GM21526 (cell line): ENCODE measurements around the gene NDE1.
"Not testable (repeated sequence)": the region's sequence is repeated elsewhere in the genome, so short reads cannot be mapped to it uniquely, and the experiment has no call there.

Experiments
- ATAC-seq: cut with Tn5 transposase; IDR thresholded peaks from one replicate; pipeline ENCODE4 v1.9.1; 2021; ENCODE audit warnings: moderate library complexity; ENCODE audit not compliant: unreplicated experiment, low FRiP score

Gene NDE1, protein sequence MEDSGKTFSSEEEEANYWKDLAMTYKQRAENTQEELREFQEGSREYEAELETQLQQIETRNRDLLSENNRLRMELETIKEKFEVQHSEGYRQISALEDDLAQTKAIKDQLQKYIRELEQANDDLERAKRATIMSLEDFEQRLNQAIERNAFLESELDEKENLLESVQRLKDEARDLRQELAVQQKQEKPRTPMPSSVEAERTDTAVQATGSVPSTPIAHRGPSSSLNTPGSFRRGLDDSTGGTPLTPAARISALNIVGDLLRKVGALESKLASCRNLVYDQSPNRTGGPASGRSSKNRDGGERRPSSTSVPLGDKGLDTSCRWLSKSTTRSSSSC

DNA sequence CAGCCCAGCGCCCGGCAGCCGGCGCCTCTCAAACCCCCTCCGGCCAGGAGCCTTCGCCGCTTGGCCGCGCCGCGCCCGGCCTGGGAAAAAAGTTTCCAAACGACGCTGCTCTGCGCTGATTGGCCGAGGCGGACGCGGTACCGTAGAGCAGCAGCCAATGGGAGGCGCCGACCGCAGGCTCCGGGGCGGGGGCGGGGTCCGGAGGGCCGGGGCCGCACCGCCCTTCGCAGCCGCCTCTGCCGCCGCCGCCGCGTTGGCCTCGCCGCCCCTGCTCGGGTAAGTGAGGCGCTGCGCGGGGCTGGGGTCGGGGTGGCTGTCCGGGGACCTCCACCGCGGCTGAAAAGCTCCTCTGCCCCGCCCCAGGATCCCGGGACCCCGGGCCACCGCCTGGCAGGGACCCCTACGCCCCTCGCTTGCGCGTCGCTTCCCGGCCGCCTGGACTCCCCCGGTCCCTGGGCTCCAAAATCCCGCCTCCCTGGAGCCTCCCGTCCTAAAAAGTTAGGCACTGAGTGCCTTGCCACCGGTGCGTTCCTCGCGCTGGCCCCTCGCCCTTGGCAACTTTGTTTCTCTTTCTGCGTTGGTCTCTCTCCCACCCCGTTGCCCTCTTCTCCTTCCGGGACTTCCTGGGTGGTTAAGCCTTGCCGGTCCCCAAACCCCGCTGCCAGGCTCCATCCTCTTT lies at the start of gene NDE1:
Gene NDE1, plus strand, starts transcription at position 227 of the 679 bp plus-strand sequence. CDS start 14,534 bp downstream, outside the sequence.
- peak; percentile 56 for ATAC-seq

DNA sequence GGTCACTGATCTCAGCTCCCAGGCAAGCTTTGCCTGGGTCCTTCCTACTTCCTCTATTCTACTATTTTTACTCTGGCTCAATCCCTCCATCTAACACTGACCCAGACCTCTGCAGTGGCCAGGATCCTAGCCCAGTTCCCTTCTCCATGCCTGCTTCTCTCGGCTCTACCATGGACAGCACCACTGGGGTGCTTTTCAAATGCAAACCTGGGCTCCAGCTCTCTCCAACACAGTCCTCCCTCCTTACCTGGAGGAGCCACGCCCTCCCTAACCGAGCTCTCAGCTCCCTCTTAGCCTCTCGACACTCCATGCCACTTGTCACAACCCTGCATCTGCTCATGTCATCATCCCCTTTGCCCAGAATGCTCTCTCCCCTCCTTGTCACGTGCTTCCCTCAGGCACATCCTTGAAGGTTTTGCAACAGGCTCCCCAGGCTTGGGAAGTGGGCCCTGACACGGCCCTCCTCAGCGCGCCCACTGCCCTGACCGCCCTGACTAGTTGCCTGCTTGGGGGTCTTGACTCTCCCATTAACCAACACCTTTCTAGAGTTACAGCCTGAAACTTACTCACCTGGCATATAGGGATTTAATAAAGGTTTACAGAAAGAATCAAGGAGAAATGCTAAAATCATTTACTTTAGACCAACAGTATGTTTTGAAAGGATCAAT lies 48.7 kb upstream of the NDE1 start:
- ATAC-seq: no peak

DNA sequence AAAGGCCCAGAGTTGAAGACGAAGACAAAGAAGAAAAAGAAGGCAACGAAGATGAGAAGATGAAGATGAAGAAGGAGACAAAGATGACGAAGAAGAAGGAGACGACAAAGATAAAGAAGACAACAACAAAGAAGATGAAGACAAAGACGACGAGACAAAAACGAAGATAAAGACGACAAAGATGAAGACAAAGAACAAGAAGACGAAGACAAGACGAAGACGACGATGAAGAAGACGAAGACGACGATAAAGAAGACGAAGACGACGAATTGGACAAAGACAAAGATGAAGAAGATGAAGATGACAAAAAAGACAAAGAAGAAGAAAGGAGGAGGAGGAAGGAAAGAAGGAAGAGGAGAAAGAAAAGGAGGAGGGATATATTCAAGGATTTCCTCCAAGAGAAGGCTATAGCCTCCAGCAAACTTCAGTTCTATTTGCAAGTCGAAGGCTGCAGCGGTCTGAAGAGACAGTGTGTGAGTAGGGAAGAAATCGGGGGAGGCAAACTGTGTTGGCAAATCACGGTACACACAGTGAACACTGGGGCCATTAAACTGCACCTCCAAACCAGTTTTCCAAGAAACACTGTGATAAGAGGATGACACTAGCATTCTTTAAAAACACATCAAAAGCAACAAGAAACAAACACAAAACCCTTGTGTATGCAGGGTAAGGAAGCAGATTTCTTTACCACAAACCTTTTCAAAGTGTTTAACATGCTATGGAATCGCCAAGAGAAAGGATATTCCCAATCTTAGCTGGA lies 47.6 kb upstream of the NDE1 start:
- ATAC-seq: no peak

DNA sequence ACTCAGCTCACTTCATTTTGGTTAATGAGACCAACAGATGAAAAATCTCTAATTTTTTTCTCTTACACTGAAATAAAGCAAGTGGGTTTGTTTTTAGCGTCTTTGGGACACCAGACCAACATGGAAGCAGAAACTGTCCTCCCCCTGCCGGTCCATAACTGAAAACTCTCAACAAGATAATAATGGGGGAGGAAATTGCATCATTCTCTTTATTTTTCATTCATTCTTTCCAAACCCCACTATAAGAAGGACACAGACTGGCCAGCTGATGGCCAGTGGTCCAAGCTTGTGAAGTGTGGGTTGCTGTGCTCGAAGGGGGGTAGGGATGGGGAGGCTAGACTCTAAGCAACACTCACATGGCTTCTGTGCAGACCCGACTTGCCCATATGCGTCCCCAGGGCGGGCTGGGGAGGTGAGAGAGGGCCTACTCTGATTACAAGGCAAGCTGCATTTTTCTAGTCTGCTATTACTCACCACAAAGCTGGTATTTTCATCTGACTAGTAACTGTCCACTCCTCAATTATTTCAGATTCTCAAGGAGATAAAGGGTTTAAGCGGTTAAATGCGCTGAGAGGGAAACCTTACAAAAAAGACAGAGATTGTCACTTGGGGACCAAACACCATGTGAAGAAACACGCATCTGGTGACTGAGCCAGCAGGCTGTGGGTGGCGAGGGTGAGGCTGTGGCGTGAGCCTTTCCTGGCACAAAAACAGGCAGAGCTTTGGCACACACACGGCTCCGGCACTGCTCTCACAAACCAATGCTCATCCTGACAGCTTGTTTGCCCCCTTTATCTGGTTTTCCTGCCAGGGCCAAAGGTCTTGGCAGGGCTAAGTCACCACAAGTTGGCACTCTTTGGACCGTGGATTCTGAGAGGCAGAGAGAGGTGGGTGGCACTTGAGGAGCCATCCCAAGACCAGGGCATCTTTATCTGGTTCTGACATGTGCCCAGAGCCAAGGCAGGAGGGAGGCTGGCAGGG lies 45.3 kb upstream of the NDE1 start:
- no peak for ATAC-seq

DNA sequence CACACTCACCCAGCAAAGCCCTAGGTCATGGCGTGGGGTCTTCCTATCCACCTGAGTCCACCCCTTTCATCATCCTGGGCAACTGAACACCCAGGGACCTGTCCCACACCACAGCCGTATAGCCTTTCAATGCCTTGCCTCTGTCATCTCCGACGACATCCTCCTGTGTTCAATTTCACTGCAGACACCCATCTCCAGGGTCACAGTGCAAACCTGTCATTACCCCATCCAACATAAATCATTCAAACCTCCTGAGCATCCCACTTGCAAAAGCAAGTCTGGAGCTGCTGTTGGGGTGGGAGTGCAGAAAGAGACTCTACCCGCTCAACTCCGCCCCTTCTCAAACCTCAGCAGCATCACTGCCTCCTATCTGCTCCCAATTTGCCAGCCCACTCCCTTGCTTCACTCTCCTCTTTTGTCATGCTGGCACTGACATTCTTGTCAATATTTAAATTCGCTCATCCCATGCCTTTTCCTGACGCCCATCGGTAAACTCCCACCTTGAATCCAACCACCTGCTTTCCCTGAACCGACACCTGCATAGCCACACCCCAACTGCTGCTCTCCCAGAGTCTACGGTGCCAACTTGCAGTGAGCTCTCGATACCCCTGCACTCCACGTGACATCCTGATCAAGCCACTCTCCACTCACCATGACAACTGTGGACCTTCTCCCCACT lies 44.1 kb upstream of the NDE1 start:
- no peak for ATAC-seq

DNA sequence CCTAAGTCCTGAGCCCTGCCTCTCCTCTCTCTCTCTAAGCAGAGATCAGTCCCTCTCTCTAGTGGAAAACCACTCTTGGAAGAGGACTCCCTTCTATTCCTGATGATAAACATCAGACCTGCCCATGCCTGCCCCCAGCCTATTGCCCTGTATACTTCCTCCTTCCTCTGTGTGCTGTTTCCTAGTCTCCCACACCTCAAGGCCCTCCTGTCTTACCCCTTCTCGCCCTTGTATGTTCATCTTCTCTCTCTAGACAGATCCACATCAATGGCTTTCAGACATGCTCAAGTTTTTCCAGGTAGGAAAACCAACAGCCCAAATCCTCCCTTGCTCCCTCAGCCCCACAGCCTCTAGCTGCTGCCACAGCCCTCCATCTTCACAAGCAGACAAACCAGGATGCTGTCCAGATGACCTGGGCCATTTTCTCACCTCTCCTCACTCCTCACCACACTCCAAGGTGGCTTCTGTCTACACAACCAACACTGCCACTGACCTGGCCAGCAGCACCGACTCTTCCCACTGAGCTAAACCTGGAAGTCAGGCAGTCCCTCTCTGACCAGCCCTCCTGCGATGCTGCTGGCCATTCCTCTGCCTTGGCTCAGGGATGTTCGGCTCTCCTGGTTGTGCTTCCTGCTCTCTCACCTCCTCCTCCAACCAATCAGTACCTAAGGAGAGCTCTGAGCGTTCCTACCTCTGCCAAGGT lies 43.4 kb upstream of the NDE1 start:
- ATAC-seq: no peak

DNA sequence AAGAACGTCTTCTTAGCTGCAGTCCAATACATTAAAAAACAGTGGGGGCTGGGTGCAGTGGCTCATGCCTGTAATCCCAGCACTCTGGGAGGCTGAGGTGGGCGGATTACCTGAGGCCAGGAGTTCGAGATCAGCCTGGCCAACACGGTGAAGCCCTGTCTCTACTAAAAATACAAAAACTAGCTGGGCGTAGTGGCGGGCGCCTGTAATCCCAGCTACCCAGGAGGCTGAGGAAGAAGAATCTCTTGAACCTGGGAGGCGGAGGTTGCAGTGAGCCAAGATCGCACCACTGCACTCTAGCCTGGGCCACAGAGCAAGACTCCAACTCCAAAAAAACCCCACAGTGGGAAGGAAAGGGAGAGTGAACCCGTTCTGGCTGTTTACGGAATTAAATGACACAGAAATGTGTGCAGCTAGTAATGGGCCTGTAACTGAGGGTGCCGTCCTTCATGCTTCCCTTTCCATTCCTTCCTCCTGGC lies 42.8 kb upstream of the NDE1 start:
- ATAC-seq: not testable (repeated sequence)

DNA sequence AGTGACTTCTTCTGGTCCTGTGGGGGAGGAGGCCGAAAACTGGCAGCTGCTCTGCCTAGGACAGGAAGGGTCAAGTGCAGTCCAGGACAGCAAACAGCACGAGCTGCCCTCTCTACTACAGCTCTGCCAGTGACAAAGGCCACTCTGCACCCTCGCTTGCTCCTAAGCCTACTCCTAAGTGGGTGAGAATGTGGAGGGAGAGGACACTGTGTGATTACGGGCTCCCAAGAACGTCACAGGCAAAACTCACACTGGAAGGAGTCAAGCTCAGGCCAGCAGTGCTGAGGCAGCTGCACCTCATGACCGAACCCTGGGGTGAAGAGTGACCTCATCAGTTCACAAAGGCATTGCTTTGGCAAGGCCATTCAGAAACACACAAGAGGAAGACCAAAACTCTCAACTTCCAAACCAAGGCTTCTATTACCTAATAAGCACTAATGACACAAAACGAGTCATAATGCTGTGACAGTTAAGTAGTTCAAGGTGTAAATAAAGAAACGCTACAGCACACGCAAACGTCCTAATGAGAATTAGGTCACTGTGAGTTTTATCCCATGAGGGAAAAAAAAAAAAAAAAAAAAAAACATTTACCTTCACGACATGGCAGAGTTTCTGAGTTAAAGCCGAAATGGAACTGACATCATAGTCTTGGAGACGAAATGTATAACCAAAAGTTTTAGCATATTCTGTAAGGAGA lies 42.2 kb upstream of the NDE1 start:
- ATAC-seq: no peak

DNA sequence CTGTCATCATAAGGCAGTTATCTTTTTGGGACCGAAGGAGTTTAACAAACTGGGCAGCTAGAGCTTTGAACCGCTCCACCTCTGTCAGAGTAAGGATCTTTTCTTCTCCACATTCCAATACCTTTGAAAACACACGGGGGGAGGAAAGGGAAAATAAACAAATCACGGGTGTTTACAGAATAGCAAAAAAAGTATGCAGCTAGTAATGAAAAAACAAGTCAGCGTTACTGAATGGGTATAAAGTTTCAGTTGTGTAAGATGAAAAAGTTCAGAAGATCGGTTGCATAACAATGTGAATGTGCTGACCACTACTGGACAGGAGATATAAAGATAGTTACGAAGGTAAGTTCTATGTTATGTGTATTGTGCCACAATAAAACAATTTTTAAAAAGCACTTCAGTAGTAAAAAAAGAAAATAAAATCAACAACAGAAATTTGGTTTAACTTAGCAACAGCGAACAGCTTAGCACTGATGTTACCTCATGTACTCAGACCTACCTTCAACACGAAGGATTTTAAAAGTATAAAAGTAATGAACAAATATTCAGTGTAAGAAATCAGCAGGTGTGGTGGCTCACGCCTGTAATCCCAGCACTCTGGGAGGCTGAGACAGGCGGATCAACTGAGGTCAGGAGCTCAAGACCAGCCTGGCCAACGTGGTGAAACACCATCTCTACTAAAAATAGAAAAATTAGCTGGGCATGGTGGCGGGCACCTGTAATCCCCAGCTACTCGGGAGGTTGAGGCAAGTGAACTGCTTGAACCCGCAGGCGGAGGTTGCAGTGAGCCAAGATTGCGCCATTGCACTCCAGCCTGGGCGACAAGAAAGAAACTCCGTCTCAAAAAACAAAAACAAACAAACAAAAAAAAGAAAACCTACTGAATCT lies 41.4 kb upstream of the NDE1 start:
- no peak for ATAC-seq

DNA sequence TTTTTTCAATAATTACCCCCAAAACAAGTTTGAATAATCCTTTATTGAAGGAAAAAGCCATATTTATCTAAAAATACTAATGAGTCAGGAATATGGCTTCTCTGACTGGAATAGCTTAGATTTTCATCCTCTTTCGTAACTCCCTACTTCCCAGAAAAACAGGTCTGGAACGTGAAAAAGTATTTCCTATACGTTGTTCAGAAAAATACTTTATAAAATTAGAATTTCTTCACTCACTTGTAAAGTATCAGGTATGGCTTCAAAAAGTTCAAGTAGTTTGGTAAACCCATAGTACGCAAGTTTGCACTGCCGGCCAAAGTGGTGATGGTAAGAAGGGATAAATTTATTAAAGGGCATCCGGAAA lies 40.8 kb upstream of the NDE1 start:
- no peak for ATAC-seq

DNA sequence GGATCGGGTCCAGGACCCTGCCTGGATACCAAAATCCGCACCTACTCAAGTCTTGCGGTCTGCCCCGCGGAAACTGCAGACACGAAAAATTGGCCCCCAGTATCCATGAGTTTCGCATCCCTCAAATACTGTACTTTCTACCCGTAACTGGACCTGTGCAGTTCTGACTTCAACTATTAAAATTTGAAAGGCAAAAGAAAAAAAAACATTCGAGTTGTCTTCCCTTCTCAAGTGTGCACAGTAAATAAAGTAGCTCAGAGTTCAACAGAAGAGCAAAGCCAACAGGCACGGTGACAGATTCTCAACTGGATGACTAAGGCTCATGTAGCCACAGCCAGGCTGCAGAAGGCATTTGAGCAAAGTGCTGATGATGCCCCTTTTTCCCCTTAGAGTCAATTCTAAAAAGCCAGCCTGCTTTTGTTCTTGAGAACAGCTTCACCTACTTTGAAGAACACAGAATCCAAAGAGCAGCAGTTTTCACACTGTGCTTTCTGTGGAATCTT lies 39.6 kb upstream of the NDE1 start:
- ATAC-seq: no peak

DNA sequence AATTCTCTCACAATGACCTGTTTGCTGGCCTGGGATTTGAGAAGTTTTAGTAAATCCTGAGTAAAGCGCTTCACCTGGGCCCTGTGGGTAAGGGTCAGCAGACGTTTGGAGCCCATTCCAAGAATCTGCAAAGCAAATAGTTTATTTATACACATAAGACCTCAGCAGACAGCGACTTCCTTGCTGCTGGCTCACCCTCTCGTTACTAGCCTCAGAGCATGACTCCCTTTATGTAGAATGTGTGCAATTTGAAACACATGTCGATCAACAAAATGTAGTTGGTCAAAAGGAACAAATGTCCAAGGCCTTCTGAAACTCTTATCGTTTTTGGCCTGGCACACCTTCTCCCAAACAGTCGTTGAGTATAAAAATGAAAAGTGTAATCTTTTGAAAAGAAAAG lies 38.4 kb upstream of the NDE1 start:
- ATAC-seq: no peak

DNA sequence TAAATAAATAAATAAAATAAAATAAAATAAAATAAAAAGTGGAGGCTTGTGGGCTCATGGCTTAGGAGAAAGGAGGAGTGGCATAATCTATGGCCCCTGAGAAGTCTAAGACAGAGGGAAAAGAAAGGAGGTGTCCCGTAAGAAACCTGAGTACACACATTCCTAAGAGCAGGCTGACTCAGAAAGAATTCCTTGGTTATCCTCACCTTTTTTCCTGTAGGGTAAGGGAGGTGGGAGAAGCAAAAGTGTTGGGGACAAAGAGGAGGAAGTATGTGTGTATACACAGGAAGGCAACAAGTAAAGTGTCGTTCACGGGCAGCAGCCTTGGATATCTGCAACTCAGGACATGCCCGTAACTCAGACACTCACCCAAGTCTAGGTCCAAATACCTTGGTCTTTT lies 36.4 kb upstream of the NDE1 start:
- no peak for ATAC-seq

DNA sequence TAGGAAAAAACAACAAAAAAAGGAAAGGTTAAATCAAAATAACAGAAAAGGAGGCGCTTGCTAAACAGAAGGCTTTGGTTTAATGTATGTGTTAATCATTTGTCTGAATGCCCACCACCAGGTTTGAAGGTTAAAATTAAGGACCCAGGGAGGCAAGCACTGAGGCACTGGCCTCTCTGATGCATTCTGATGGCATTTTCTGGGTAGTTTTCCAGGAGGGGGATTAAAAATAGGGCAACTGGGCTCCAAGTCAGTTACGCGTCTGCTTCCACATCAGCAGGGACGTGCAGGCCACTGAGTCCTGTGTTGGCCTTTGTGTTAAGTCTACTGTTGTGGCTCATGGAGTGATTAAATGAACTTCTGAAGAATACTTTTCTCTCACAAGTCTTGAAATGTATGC lies 34.0 kb upstream of the NDE1 start:
- no peak for ATAC-seq

DNA sequence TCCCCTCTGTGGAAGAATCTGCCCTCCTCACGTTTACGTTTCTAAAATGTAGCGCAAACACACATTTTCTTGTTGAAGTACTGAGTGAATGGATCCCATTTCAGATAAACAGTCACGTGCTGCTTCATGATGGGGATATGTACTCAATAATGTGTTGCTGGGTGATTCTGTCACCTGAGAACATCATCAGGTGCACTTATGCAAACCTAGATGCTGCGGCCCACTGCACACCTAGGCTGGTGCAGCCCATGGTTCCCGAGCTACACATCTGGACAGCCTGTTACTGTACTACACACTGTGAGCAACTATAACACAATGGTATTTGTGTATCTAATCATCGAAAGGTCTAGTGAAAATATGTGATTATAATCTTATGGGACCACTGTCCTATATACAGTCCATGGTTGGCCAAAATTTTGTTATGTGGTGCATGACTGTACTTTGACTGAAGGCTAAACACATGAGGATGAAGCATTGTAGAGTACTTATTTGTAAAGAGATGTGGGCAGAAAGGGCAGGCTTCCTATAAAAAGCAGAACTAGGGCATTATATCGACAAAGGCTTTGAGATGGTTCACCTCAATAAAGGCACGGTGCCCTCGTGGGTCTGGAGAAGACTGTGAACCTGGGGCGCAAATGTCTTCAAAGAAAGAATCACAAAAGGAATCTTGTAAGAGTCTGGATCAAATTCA lies 33.4 kb upstream of the NDE1 start:
- ATAC-seq: no peak

DNA sequence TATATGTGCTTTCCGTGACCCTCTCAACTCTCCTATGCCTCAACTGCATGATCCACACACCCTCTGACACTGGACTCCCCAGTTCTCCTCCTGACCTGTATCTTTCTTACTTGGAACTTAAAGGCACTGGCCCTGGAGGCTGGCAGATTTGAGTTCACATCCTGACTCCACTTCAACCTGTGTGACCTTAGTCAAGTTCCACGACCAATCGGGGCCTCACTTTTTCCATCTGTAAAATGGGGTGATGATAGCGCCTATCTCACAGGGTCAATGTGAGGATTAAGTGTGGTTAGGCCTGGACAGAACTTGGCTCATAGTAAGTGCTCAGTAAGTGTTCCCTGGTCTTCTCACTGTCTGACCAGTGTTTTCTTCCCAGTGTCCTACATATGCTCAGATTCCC lies 32.1 kb upstream of the NDE1 start:
- ATAC-seq: no peak
